Upper lobe of left lung (tissue), 6 donors: ENCODE results near the gene C3orf49. TPM values are rescaled to one million over a fixed set of nuclear protein-coding genes. Genes with fewer than 3 reads are reported as not detected.

Experiments used
- ATAC-seq, 2 donors: fragments of 200-7000 bp; cut with Tn5 transposase; one replicate each; pipeline ENCODE4 v1.9.1; 2022; ENCODE audit warnings: mild to moderate bottlenecking in 2 of 2, moderate library complexity in 2 of 2; ENCODE audit not compliant: low FRiP score in 2 of 2
- DNase-seq, 2 donors: peaks; one replicate each; pipeline ENCODE4 v3.0.0-alpha.2; 2019 to 2020
- H3K27ac ChIP-seq, 4 donors: fragments of 200-600 bp; sonication (generic); one replicate each; pipeline ENCODE4 v1.5.1; 2016 to 2019
- H3K27me3 ChIP-seq, 4 donors: fragments of 200-600 bp; sonication (generic); one replicate each; pipeline ENCODE4 v1.5.1; 2017 to 2019
- H3K36me3 ChIP-seq, 4 donors: fragments of 200-600 bp; sonication (generic); one replicate each; pipeline ENCODE4 v1.5.1; 2016 to 2019
- H3K4me1 ChIP-seq, 4 donors: fragments of 200-600 bp; sonication (generic); one replicate each; pipeline ENCODE4 v1.5.1; 2018 to 2019
- H3K4me3 ChIP-seq, 4 donors: fragments of 200-600 bp; sonication (generic); one replicate each; pipeline ENCODE4 v1.5.1; 2017 to 2019; ENCODE audit warnings: mild to moderate bottlenecking in 2 of 4, moderate library complexity in 1 of 4
- H3K9me3 ChIP-seq, 4 donors: fragments of 200-600 bp; sonication (generic); one replicate each; pipeline ENCODE4 v1.5.1; 2018 to 2019
- EP300 ChIP-seq, 4 donors: sonication (generic); formaldehyde crosslinking; IDR thresholded peaks; one replicate each; pipeline ENCODE4 v1.5.1; 2017; ENCODE audit warnings: antibody characterized with exemption in 4 of 4, control low read depth in 2 of 4
- POLR2A ChIP-seq, 4 donors: fragments of 450-650 bp; IDR thresholded peaks; one replicate each; pipeline ENCODE4 v1.5.1; 2016 to 2017; ENCODE audit warnings: antibody characterized with exemption in 4 of 4, mild to moderate bottlenecking in 2 of 4
- POLR2AphosphoS5 ChIP-seq, 2 donors: sonication (generic); formaldehyde crosslinking; IDR thresholded peaks; one replicate each; pipeline ENCODE4 v1.5.1; 2017; ENCODE audit warnings: antibody characterized with exemption in 2 of 2
- WGBS, 2 donors: methylation state at CpG; one replicate each; pipeline ENCODE4 v1.1.5; 2017 to 2018; 5-methylcytosine and 5-hydroxymethylcytosine counted together
- total RNA-seq, 6 donors: library from RNA; depleted of rRNA in 4 of 6; stranded (reverse); fragments of >200 nt in 4 of 6; gene quantifications; one replicate each; pipeline versions ENCODE4 v1.1.0 to v1.2.1, GENCODE V29; 2016 to 2021
- TF ChIP-seq, protein P1 (sequence below), 6 experiments: fragments of 450-650 bp in 4 of 6; fragments of 200-600 bp in 2 of 6; sonication (generic) in 2 of 6; IDR thresholded peaks; one replicate each; pipeline ENCODE4 v1.5.1; 2016 to 2019; ENCODE audit warnings: antibody characterized with exemption in 6 of 6
- donor health status: DM: no; HTN: no; CAD: no; lungs with moderate emphysema.
- donor health status: DM: no; HTN: yes; CAD: no; lungs with severe emphysema.

Gene C3orf49
- total RNA-seq, 6 donors from 2014 or later = not detected

DNA sequence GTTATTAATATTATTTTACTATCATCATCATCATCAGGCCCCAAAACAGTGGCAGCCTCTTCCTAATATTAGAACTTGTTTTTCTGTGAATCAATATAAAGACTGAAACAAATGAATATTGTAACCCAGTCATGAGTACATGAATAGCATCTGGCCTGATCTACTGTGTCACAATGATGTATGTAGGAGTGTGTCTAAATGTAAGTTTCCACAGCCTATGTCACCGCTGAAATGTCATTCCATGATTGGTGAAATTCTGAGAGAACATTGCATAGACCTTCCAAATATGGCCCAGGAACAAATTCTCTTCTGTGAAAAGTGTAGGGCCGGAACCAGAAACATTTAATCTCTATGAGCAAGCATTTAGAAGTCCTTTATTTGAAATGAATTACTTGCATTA lies 20.6 kb upstream of the C3orf49 start:
- H3K9me3 ChIP-seq = no peaks in the 10 kb centered on the region
- WGBS, 2 donors = 97 to 98% methylated on average over 2 of the region's 2 CpGs
- no peaks in the 10 kb centered on the region for H3K4me1 ChIP-seq
- ATAC-seq (no peak), DNase-seq (no peak)
- no peaks in the 10 kb centered on the region for H3K36me3 ChIP-seq
- H3K4me3 ChIP-seq = no peak overlapping the region
- no peak overlapping the region for H3K27ac ChIP-seq
- TF ChIP-seq, protein P1, sequence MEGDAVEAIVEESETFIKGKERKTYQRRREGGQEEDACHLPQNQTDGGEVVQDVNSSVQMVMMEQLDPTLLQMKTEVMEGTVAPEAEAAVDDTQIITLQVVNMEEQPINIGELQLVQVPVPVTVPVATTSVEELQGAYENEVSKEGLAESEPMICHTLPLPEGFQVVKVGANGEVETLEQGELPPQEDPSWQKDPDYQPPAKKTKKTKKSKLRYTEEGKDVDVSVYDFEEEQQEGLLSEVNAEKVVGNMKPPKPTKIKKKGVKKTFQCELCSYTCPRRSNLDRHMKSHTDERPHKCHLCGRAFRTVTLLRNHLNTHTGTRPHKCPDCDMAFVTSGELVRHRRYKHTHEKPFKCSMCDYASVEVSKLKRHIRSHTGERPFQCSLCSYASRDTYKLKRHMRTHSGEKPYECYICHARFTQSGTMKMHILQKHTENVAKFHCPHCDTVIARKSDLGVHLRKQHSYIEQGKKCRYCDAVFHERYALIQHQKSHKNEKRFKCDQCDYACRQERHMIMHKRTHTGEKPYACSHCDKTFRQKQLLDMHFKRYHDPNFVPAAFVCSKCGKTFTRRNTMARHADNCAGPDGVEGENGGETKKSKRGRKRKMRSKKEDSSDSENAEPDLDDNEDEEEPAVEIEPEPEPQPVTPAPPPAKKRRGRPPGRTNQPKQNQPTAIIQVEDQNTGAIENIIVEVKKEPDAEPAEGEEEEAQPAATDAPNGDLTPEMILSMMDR (IDR thresholded peaks at IDR 0.05) = no peak
- TF ChIP-seq EP300 (IDR thresholded peaks at IDR 0.05) = no peak
- TF ChIP-seq POLR2AphosphoS5 (IDR thresholded peaks at IDR 0.05) = no peak
- no peak for TF ChIP-seq POLR2A (IDR thresholded peaks at IDR 0.05)
- no peaks in the 10 kb centered on the region for H3K27me3 ChIP-seq

DNA sequence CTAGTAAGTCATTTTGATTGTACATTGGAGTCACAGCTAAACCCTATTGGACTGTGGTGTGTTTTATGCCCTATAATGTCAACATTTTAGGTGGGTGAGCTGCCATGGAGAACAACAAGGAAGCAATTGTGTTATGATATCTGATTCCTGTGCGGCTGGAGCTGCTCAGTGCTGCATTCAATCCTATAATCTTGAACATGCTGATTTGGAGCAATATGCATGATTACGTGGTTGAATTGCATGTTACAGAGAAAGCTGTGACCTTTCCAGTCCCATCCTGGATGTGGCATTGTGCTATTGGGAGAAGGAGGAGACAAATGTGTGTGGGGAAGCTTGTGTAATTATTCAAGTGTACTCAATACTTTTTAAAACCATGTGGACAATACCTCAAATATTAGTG lies 20.1 kb upstream of the C3orf49 start:
- Histone ChIP-seq H3K4me3 (no peak overlapping the region), H3K4me1 (no peaks in the 10 kb centered on the region), H3K36me3 (no peaks in the 10 kb centered on the region), H3K27ac (no peak overlapping the region), H3K9me3 (no peaks in the 10 kb centered on the region), H3K27me3 (no peaks in the 10 kb centered on the region)
- WGBS, 2 donors = 89 to 91% methylated on average over 2 of the region's 2 CpGs
- DNase-seq (no peak), ATAC-seq (no peak)
- TF ChIP-seq, protein P1 (IDR thresholded peaks at IDR 0.05) = no peak
- TF ChIP-seq POLR2A (IDR thresholded peaks at IDR 0.05) (no peak), POLR2AphosphoS5 (IDR thresholded peaks at IDR 0.05) (no peak), EP300 (IDR thresholded peaks at IDR 0.05) (no peak)

DNA sequence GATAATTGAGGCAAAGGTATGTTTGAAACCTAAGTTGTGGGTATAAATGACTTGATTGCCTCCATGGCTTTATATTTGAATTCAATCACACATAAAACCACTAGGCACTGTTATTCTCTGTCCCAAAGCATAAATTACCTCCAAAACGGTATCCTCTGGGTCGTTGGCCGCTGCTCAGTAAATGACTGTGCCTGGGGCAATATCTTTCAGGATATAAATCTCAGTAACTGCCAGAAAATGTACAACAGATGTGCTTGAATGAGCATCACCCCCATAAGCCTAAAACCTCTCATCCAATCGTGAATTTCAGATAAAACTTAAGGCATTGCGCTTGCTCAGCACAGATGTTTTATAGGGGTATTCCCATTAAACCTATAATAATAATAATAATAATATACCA lies 19.0 kb upstream of the C3orf49 start:
- no peak overlapping the region for H3K4me3 ChIP-seq
- TF ChIP-seq POLR2A (IDR thresholded peaks at IDR 0.05) (no peak), POLR2AphosphoS5 (IDR thresholded peaks at IDR 0.05) (no peak), EP300 (IDR thresholded peaks at IDR 0.05) (no peak)
- TF ChIP-seq, protein P1 (IDR thresholded peaks at IDR 0.05) = no peak
- no peak overlapping the region for H3K27ac ChIP-seq
- 85 to 86% methylated on average over 5 of the region's 5 CpGs for WGBS, 2 donors
- ATAC-seq (no peak), DNase-seq (no peak)
- no peaks in the 10 kb centered on the region for H3K27me3 ChIP-seq
- H3K9me3 ChIP-seq = no peaks in the 10 kb centered on the region
- H3K4me1 ChIP-seq = no peaks in the 10 kb centered on the region
- no peaks in the 10 kb centered on the region for H3K36me3 ChIP-seq

DNA sequence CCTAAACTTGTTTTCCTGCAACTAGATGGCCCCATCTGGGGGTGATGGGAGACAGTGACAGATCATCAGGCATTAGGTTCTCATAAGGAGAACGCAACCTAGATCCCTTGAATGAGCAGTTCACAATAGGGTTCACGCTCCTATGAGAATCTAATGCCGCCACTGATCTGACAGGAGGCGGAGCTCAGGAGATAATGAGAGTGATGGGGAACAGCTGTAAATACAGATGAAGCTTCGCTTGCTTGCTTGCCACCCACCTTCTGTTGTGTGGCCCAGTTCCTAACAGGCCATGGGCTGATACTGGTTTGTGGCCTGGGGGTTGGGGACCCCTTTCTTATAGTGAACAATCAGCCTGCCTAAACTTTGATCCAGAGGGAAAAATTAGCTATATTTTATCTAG lies 15.2 kb upstream of the C3orf49 start:
- TF ChIP-seq POLR2A (IDR thresholded peaks at IDR 0.05) = no peak
- no peak for TF ChIP-seq EP300 (IDR thresholded peaks at IDR 0.05)
- WGBS, 2 donors = 79 to 88% methylated on average over 5 of the region's 5 CpGs

DNA sequence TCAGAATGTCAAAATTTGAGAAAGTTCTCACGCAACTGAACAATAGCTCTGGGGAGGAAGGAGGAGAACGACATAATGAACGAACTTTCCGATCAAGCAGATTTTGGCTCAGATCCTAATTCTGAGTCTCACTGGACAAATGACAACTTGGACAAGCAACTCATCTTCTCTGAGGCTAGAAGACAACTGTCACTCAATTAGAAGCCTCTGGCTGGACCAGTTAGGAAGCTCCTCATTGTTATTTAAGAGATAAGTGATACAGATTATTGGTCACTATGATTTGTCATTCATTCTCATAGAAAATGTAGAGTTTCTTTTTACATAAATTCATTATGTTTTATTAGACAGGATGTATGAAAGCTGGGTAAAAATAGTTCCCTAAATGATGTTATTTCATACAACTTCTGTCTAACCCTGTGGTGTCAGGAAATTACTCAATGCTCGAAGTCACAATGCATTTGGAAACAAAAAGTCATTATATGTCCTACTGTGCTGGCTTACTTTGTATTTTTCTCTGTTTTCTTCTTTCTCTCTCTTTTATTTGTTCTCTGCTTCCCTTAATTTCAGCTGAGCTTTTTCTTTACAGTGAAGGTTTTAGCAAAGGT lies 11.0 kb upstream of the C3orf49 start:
- Histone ChIP-seq H3K36me3 (no peaks in the 10 kb centered on the region), H3K27me3 (no peaks in the 10 kb centered on the region), H3K4me3 (no peak overlapping the region), H3K4me1 (no peaks in the 10 kb centered on the region), H3K27ac (no peak overlapping the region), H3K9me3 (no peaks in the 10 kb centered on the region)
- ATAC-seq (no peak), DNase-seq (no peak)
- 54 to 63% methylated on average over 5 of the region's 5 CpGs for WGBS, 2 donors
- TF ChIP-seq EP300 (IDR thresholded peaks at IDR 0.05) = no peak
- TF ChIP-seq POLR2AphosphoS5 (IDR thresholded peaks at IDR 0.05) = no peak
- no peak for TF ChIP-seq POLR2A (IDR thresholded peaks at IDR 0.05)
- TF ChIP-seq, protein P1 (IDR thresholded peaks at IDR 0.05) = no peak

More for the DNA sequence above, 15.2 kb upstream of the C3orf49 start:
- Histone ChIP-seq H3K27ac (no peak overlapping the region), H3K36me3 (no peaks in the 10 kb centered on the region), H3K27me3 (no peaks in the 10 kb centered on the region), H3K4me3 (no peak overlapping the region), H3K4me1 (no peaks in the 10 kb centered on the region), H3K9me3 (no peaks in the 10 kb centered on the region)
- no peak for ATAC-seq
- no peak for DNase-seq
